Measurements from ENCODE around the gene PIK3R1.

PIK3R1 gene

GRCh38 chr5:68253624-68254585 is 38.3 kb downstream of the PIK3R1 start:
- DNase-seq: no peak

- DNase-seq: no peak
These were observed 39.3 kb downstream of the PIK3R1 start for GRCh38 chr5:68254810-68255209.

GRCh38 chr5:68255305-68256120 is 40.0 kb downstream of the PIK3R1 start:
- DNase-seq: no peak

GRCh38 chr5:68257210-68257609 is 41.7 kb downstream of the PIK3R1 start:
- DNase-seq: no peak

GRCh38 chr5:68258531-68258930 is 43.0 kb downstream of the PIK3R1 start:
- peak; percentile 12 to 80 for DNase-seq

GRCh38 chr5:68259700-68260099 is 44.1 kb downstream of the PIK3R1 start:
- no peak for DNase-seq

- DNase-seq: no peak
These were observed 44.9 kb downstream of the PIK3R1 start for GRCh38 chr5:68260467-68260866.

GRCh38 chr5:68261169-68261568 is 45.6 kb downstream of the PIK3R1 start:
- DNase-seq: no peak

GRCh38 chr5:68261569-68262065 is 46.1 kb downstream of the PIK3R1 start:
- no peak for DNase-seq

- DNase-seq: peak; percentile 10 to 80
These were observed 48.7 kb downstream of the PIK3R1 start for GRCh38 chr5:68264024-68264956.

GRCh38 chr5:68265347-68265746 is 49.8 kb downstream of the PIK3R1 start:
- peak in 1 of 2 experiments; percentile 25 for DNase-seq

- no peak for DNase-seq
These were observed 50.4 kb downstream of the PIK3R1 start for GRCh38 chr5:68265822-68266395.

GRCh38 chr5:68266457-68266856 is 50.9 kb downstream of the PIK3R1 start:
- DNase-seq: no peak

GRCh38 chr5:68267066-68267465 is 51.5 kb downstream of the PIK3R1 start:
- DNase-seq: peak; percentile 16 to 76

GRCh38 chr5:68268101-68268851 is 52.7 kb downstream of the PIK3R1 start:
- DNase-seq: peak in 1 of 2 experiments; percentile 49

GRCh38 chr5:68268852-68269130 is 53.2 kb downstream of the PIK3R1 start:
- DNase-seq: no peak

- DNase-seq: no peak
These were observed 54.3 kb downstream of the PIK3R1 start for GRCh38 chr5:68269820-68270219.

GRCh38 chr5:68270399-68270975 is 54.9 kb downstream of the PIK3R1 start:
- DNase-seq: no peak

- no peak for DNase-seq
These were observed 55.6 kb downstream of the PIK3R1 start for GRCh38 chr5:68271124-68271523.

- DNase-seq: peak in 1 of 2 experiments; percentile 41
These were observed 56.7 kb downstream of the PIK3R1 start for GRCh38 chr5:68272289-68272688.
